Neural cell (in vitro differentiated cells): ENCODE measurements around the gene USO1. TPM values are rescaled to one million over a fixed set of nuclear protein-coding genes. Genes with fewer than 3 reads are reported as not detected.

Source experiments
- H2AFZ ChIP-seq: fragments of 200-600, 300-800 bp; sonication (generic), shearing (Covaris generic); 2 replicates; pipeline ENCODE4 v1.6.0; 2014; ENCODE audit warnings: low read depth, mild to moderate bottlenecking, antibody characterized with exemption, low read length, moderate library complexity
- H3F3A ChIP-seq: fragments of 200-600 bp; shearing (Covaris generic); 2 replicates; pipeline ENCODE4 v1.6.1; 2016; ENCODE audit warnings: mild to moderate bottlenecking, moderate library complexity, mixed read lengths, antibody characterized with exemption, low read length; ENCODE audit not compliant: insufficient read depth, poor library complexity, severe bottlenecking
- H3K27ac ChIP-seq: fragments of 200-600, 300-800 bp; sonication (generic), shearing (Covaris generic); 2 replicates; pipeline ENCODE4 v1.5.1; 2014; ENCODE audit warnings: mild to moderate bottlenecking, low read length, moderate library complexity
- H3K27me3 ChIP-seq: fragments of 300-800, 200-600 bp; sonication (generic), shearing (Covaris generic); 2 replicates; pipeline ENCODE4 v1.6.0; 2014; ENCODE audit warnings: mild to moderate bottlenecking, low read depth, low read length, moderate library complexity; ENCODE audit not compliant: insufficient read depth
- H3K36me3 ChIP-seq: fragments of 300-800, 200-600 bp; sonication (generic), shearing (Covaris generic); 2 replicates; pipeline ENCODE4 v1.5.1; 2014; ENCODE audit warnings: mild to moderate bottlenecking, antibody characterized with exemption, low read length, moderate library complexity; ENCODE audit not compliant: insufficient read depth
- H3K4me2 ChIP-seq: fragments of 300-800, 200-600 bp; sonication (generic), shearing (Covaris generic); 2 replicates; pipeline ENCODE4 v1.6.0; 2014; ENCODE audit warnings: mild to moderate bottlenecking, low read length
- H3K4me3 ChIP-seq: fragments of 300-800, 200-600 bp; sonication (generic), shearing (Covaris generic); 2 replicates; pipeline ENCODE4 v1.5.1; 2014; ENCODE audit warnings: mild to moderate bottlenecking, low read length, moderate library complexity
- H3K79me2 ChIP-seq: fragments of 200-600 bp; shearing (Covaris generic); replicated peaks from 2 replicates; pipeline ENCODE4 v1.6.0; 2014; ENCODE audit warnings: mild to moderate bottlenecking, low read length, moderate library complexity; ENCODE audit not compliant: insufficient read depth
- H3K9ac ChIP-seq: fragments of 300-800, 200-600 bp; sonication (generic), shearing (Covaris generic); 2 replicates; pipeline ENCODE4 v1.6.1; 2016; ENCODE audit warnings: mild to moderate bottlenecking, low read length, mixed read lengths
- H3K9me2 ChIP-seq: fragments of 200-600 bp; shearing (Covaris generic); 2 replicates; pipeline ENCODE4 v1.6.1; 2016; ENCODE audit warnings: mild to moderate bottlenecking, low read length, mixed read lengths; ENCODE audit not compliant: insufficient read depth
- H3K9me3 ChIP-seq: fragments of 200-600, 300-800 bp; sonication (generic), shearing (Covaris generic); 2 replicates; pipeline ENCODE4 v1.6.1; 2016; ENCODE audit warnings: mild to moderate bottlenecking, mixed run types, low read length, moderate library complexity, mixed read lengths
- H4K20me1 ChIP-seq: fragments of 200-600 bp; shearing (Covaris generic); 2 replicates; pipeline ENCODE4 v1.6.1; 2016; ENCODE audit warnings: mild to moderate bottlenecking, mixed run types; ENCODE audit not compliant: insufficient read depth
- CTCF ChIP-seq: fragments of 450-650 bp; IDR thresholded peaks from 2 replicates; pipeline ENCODE4 v1.5.1; 2014; ENCODE audit warnings: antibody characterized with exemption, mild to moderate bottlenecking, moderate library complexity; ENCODE audit not compliant: poor library complexity, severe bottlenecking
- EP300 ChIP-seq: fragments of 450-650 bp; conservative IDR thresholded peaks from 2 replicates; pipeline ENCODE4 v1.6.1; 2014; ENCODE audit warnings: antibody characterized with exemption, mild to moderate bottlenecking, moderate library complexity; ENCODE audit not compliant: poor library complexity, severe bottlenecking
- EZH2 ChIP-seq: fragments of 200-600, 300-800 bp; shearing (Covaris generic), sonication (generic); IDR thresholded peaks from 2 replicates; pipeline ENCODE4 v1.6.1; 2014; ENCODE audit warnings: antibody characterized with exemption, low read length, borderline replicate concordance, mild to moderate bottlenecking; ENCODE audit not compliant: insufficient read depth, poor library complexity, severe bottlenecking
- MXI1 ChIP-seq: fragments of 450-650 bp; conservative IDR thresholded peaks from 2 replicates; pipeline ENCODE4 v1.6.1; 2014; ENCODE audit warnings: antibody characterized with exemption, mild to moderate bottlenecking; ENCODE audit not compliant: poor library complexity, severe bottlenecking
- POLR2AphosphoS5 ChIP-seq: IDR thresholded peaks from 2 replicates; pipeline ENCODE4 v1.6.1; 2012
- RAD21 ChIP-seq: fragments of 450-650 bp; conservative IDR thresholded peaks from 2 replicates; pipeline ENCODE4 v1.6.1; 2014; ENCODE audit warnings: antibody characterized with exemption, mild to moderate bottlenecking, moderate library complexity
- REST ChIP-seq: IDR thresholded peaks from 2 replicates; pipeline ENCODE4 v1.6.1; 2012; ENCODE audit warnings: borderline replicate concordance
- SMC3 ChIP-seq: fragments of 450-650 bp; conservative IDR thresholded peaks from 2 replicates; pipeline ENCODE4 v1.6.1; 2014; ENCODE audit warnings: antibody characterized with exemption, mild to moderate bottlenecking, moderate library complexity; ENCODE audit not compliant: poor library complexity
- TAF1 ChIP-seq: IDR thresholded peaks from 2 replicates; pipeline ENCODE4 v1.6.1; 2012; ENCODE audit warnings: low read depth
- polyA plus RNA-seq: library from polyadenylated mRNA; depleted of rRNA; stranded (reverse); fragments of >200 nt; gene quantifications from 2 replicates; pipeline ENCODE4 v1.2.3, GENCODE V29; 2014

USO1 gene
- polyA plus RNA-seq, 1 donor from 2014 or later = 40.0 TPM

GRCh38 chr4:75819121-75819520 is 94.7 kb downstream of the USO1 start:
- no peaks in the 10 kb centered on the region for H3K79me2 ChIP-seq
- H3K9me3 ChIP-seq = no peaks in the 10 kb centered on the region
- H3K4me3 ChIP-seq = no peak overlapping the region
- no peak overlapping the region for H3K27ac ChIP-seq
- no peaks in the 10 kb centered on the region for H4K20me1 ChIP-seq
- no peak overlapping the region for H2AFZ ChIP-seq
- TF ChIP-seq SMC3 = no peak
- no peak for TF ChIP-seq POLR2AphosphoS5
- TF ChIP-seq EP300 = no peak
- TF ChIP-seq REST = no peak
- no peak for TF ChIP-seq RAD21
- TF ChIP-seq CTCF = no peak
- TF ChIP-seq EZH2 = no peak
- TF ChIP-seq MXI1 = no peak
- TF ChIP-seq TAF1 = no peak
- H3K9me2 ChIP-seq = no peaks in the 10 kb centered on the region
- H3K27me3 ChIP-seq = no peaks in the 10 kb centered on the region
- no peak overlapping the region for H3K9ac ChIP-seq
- peaks cover 8% of the 10 kb centered on the region for H3K36me3 ChIP-seq
- H3K4me2 ChIP-seq = no peak overlapping the region
- H3F3A ChIP-seq = no peaks in the 10 kb centered on the region

- Histone ChIP-seq H3K79me2 (no peaks in the 10 kb centered on the region), H3K9me3 (no peaks in the 10 kb centered on the region), H3K36me3 (no peaks in the 10 kb centered on the region), H3K9me2 (no peaks in the 10 kb centered on the region), H3K27ac (no peak overlapping the region), H2AFZ (no peak overlapping the region), H3K4me3 (no peak overlapping the region), H3K27me3 (no peaks in the 10 kb centered on the region), H3F3A (no peaks in the 10 kb centered on the region), H3K4me2 (no peak overlapping the region), H3K9ac (no peak overlapping the region), H4K20me1 (no peaks in the 10 kb centered on the region)
- TF ChIP-seq EZH2 (no peak), CTCF (no peak), TAF1 (no peak), REST (no peak), EP300 (no peak), SMC3 (no peak), MXI1 (no peak), RAD21 (no peak), POLR2AphosphoS5 (no peak)
Measured at GRCh38 chr4:75820197-75820596, 95.8 kb downstream of the USO1 start.
